Suppressor macrophage treated with lipopolysaccharide for 1 hour (primary cell): ENCODE data around the gene ARHGAP24.
"Not testable (repeated sequence)": the region's sequence is repeated elsewhere in the genome, so short reads cannot be mapped to it uniquely, and the experiment has no call there.

ENCODE experiments used
- DNase-seq, 3 donors: peaks; one replicate each; pipeline ENCODE4 v3.0.0-alpha.2; 2020 to 2022

The ARHGAP24 gene

GRCh38 chr4:85867271-85867670 is 392.3 kb downstream of the ARHGAP24 start:
- no peak for DNase-seq

DNA sequence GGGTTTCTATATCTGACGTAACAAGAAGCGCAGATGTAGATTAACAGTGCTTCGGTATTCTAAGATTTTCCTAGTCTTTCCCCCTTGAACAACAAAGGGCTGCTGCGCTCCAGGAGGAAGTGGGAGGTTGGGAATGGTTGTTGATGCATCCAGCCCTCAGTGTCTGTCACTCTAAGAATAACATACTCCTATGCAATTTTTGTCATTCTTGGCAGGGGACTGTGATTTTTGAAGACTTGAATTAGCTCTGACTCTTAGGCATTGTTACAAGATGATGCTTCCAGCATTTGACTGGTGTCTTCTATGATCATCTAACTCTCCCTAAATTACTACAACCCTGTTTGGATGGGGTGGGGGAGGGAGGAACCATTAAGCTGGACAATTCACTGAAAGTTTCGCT is 394.2 kb downstream of the ARHGAP24 start:
- DNase-seq = no peak

- no peak for DNase-seq
Observed at GRCh38 chr4:85870298-85871083, 395.5 kb downstream of the ARHGAP24 start.

- DNase-seq = no peak
Observed at GRCh38 chr4:85873566-85873965, 398.6 kb downstream of the ARHGAP24 start.

DNA sequence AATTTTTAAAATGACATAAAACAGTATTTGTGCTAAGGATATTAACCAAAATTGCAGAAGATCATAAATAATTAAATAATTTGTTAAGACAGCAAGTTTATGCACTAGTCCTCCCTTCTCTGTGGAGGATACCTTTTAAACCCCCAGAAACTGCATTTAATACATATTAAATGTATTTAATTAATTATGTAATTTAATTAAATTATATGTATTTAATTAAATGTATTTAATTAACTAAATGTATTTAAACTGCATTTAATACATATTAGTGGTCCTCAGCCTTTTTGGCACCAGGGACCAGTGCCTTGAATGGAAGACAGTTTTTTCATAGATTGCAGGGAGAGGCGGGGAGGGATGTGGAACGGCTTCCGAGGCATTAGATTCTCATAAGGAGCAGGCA is 404.6 kb downstream of the ARHGAP24 start:
- DNase-seq = no peak

- DNase-seq = no peak
Observed at GRCh38 chr4:85883180-85883579, 408.2 kb downstream of the ARHGAP24 start.

GRCh38 chr4:85884251-85884650 is 409.3 kb downstream of the ARHGAP24 start:
- no peak for DNase-seq

DNA sequence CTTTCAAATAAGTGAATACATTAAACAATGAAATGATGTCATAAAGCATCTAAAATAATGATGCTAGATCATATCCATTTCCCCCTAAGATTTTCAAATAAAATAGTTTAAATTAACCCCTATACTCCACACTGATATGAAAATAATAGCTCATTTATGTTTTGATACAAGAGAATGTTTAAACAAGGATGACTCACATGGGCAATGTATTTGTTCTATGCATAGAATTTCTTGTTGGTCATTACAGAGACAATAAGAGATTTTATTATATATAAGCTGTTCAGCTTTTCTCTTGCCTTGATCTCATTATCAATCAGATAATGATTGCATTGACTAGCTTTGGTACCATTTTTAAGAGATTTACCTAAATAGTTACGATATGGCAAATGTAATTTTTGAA is 411.7 kb downstream of the ARHGAP24 start:
- no peak for DNase-seq

DNA sequence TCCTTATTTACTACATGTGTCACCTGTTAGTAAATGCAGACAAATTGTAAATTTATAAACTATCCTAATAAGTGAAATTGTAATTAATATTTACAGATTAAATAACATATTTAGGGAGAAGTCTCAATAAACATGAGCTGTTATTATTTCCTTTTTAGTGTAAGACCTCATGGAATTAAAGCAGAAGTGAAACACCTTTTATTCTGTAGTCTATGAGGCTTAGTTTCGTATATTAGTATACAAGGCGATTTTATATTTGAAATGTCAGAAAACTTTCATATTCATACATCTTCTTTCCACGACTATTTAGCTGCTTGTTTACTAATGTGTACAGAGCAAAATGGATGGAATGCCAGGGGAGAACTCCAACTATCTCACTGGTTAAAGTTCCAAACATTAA is 414.4 kb downstream of the ARHGAP24 start:
- DNase-seq = peak in 1 of 3 donors; percentile 4

- DNase-seq = no peak
Observed at GRCh38 chr4:85895755-85896154, 420.8 kb downstream of the ARHGAP24 start.

- DNase-seq = no peak
Observed at GRCh38 chr4:85898231-85898630, 423.3 kb downstream of the ARHGAP24 start.

DNA sequence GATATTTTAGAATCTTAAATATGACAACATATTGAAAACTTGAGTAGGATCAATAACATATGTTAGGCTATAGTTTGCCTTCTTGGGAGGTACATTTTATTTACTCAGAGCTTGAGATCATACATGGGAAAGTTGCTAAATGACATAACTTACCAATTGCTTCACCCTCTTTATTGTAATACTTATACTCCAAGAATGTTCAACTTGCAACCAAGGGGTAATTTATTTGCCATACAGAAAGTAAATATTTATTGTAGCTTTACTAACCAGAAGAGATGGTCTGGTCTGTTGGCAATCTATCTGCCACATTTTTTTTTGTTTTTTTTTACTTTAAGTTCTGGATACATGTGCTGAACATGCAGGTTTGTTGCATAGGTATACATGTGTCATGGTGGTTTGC is 426.6 kb downstream of the ARHGAP24 start:
- DNase-seq = no peak

GRCh38 chr4:85902647-85903046 is 427.7 kb downstream of the ARHGAP24 start:
- DNase-seq = not testable (repeated sequence)

- no peak for DNase-seq
Observed at GRCh38 chr4:85905761-85906160, 430.8 kb downstream of the ARHGAP24 start.

- DNase-seq = no peak
Observed at GRCh38 chr4:85907001-85907400, 432.1 kb downstream of the ARHGAP24 start.

GRCh38 chr4:85909851-85910250 is 434.9 kb downstream of the ARHGAP24 start:
- no peak for DNase-seq

DNA sequence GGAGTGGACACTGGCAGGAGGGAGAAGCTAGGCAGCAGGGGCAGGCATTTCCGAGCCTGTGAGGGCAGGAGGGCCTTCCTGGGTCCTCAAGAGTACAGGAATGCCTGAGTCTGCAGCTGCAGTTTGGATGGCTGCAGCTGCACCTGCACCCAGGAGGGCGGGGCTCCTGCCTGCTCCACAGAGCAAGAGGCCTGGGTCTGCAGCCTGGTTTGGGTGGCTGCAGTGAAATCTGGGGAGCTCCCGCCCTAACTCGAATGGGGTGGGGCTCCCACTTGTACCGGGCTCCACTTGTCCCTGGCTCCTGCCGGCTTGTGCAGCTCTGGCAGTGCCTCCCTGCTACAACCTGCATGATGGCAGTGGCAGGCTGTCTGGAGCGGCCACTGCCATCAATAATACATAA is 436.0 kb downstream of the ARHGAP24 start:
- no peak for DNase-seq

DNA sequence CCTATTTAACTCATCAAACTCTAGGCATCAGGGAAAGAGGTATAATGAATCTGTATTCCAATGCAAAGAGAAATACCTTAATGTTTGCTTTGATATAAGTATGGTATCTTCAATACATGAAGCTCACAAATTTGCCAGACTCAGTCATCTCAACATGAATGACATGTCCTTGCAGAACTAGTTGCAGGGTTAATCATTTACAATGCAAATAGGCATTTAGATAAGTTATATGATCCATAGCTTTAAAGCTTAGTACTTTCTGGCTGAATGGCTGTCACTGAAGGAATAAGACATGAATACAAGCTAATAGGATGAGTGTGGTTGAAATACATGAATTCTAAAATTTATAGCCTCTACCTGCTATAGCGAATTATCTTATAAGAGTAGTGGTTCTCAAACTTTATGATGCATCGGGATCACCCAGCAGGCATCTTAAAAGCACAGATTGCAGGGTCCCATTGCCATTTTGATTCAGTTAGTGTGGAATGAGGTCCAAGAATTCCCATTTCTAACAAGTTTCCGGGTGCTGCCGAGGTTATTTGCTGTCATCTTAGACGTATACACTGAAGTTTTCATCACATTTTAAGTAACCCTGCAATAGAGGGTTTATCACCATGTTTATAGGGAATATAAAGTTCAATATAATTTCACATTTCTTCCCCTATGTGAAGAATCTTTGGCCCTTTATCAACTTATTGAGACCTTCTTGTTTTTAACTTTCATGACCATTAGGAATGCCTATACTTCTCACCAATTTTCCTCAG is 439.2 kb downstream of the ARHGAP24 start:
- no peak for DNase-seq

DNA sequence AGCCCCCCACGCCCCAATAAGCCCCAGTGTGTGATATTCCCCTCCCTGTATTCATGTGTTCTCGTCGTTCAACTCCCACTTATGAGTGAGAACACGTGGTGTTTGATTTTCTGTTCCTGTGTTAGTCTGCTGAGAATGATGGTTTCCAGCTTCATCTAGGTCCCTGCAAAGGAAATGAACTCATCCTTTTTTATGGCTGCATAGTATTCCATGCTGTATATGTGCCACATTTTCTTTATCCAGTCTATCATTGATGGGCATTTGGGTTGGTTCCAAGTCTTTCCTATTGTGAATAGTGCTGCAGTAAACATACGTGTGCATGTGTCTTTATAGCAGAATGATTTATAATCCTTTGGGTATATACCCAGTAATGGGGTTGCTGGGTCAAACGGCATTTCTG is 440.6 kb downstream of the ARHGAP24 start:
- DNase-seq = not testable (repeated sequence)

DNA sequence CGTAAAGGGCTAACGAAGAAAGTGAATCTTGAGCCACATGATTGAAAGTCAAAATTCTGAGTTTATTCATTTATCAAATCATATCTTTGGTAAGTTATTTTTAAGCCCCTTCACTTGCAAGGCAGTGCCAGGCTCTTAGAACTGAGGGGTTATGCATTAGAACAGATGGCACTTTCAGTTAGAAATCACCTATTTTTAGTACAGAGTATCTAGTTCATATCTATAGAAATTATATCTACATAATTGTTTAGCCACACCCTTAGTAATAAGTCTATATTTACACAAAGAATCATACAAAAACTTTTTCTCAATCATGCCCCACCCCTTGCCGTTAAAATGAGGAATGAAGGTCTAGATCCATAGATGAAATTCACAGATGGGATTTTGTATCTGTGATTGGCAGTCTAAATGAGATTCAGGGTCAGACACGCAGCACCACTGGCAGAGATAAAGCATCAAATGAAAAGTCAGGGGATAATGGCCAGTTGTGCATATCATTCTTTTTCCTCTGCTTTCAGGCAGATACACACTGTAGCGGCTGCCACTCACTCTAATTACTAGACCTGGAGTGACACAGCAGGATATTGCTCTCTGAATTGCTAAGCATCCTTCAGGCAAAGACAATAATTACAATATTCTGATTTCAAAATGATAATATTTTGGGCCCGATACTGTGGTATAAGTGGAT is 444.4 kb downstream of the ARHGAP24 start:
- DNase-seq = no peak

DNA sequence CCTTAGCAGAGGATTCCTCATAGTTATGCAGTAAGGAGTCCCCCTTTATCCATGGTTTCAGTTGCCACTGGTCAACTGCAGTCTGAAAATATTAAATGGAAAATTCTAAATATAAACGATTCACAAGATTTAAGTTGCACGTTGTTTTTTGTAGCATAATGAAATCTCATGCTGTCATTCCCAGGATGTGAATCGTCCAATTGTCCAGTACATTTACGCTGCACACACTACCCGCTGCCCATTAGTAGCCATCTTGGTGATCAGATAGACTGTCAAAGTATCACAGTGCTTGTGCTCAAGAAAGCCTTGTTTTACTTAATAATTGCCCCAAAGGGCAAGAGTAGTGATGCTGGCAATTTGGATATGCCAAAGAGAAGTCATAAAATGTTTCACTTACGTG is 450.1 kb downstream of the ARHGAP24 start:
- no peak for DNase-seq

- DNase-seq = peak; percentile 54 to 86 (median 81)
Observed at GRCh38 chr4:85928775-85929591, 454.0 kb downstream of the ARHGAP24 start.
